Measurements from ENCODE around the gene EP400.

DNA sequence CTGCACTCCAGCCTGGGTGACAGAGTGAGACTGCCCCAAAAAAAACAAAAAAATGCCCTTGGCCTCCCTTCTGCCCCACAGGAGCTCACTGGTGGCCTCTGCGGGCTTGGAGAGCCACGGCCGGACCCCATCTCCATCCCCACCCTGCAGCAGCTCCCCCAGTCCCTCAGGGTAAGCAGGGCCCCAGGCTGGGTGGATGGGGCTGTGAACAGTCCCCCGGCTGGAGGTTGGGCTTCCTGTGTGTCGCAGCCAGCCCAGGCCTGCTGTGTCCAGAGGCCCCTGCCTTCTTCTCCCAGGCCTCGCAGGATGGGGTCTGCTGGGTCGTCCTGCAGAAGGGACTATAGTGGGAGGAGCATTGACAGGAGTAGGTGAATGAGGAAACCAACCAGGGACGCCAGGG lies 36.1 kb upstream of the EP400 start:
- TF ChIP-seq POLR2AphosphoS5 (IDR thresholded peaks at IDR 0.05) (no peak), POLR2A (IDR thresholded peaks at IDR 0.05) (no peak), EP300 (IDR thresholded peaks at IDR 0.05) (no peak)
- TF ChIP-seq, protein P1, sequence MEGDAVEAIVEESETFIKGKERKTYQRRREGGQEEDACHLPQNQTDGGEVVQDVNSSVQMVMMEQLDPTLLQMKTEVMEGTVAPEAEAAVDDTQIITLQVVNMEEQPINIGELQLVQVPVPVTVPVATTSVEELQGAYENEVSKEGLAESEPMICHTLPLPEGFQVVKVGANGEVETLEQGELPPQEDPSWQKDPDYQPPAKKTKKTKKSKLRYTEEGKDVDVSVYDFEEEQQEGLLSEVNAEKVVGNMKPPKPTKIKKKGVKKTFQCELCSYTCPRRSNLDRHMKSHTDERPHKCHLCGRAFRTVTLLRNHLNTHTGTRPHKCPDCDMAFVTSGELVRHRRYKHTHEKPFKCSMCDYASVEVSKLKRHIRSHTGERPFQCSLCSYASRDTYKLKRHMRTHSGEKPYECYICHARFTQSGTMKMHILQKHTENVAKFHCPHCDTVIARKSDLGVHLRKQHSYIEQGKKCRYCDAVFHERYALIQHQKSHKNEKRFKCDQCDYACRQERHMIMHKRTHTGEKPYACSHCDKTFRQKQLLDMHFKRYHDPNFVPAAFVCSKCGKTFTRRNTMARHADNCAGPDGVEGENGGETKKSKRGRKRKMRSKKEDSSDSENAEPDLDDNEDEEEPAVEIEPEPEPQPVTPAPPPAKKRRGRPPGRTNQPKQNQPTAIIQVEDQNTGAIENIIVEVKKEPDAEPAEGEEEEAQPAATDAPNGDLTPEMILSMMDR (IDR thresholded peaks at IDR 0.05) = no peak

All from upper lobe of left lung (tissue), 4 donors.